OCI-M2 (cell line): ENCODE measurements around the gene IMMP2L.
"Not testable (repeated sequence)": the region's sequence is repeated elsewhere in the genome, so short reads cannot be mapped to it uniquely, and the experiment has no call there.

Experiments used
- DNase-seq: peaks from one replicate; lab custom pipeline; 2025; ENCODE audit not compliant: unreplicated experiment; lab: John Stamatoyannopoulos, UW

IMMP2L gene

GRCh38 chr7:110718503-110719205 lies 843.6 kb downstream of the IMMP2L start:
- no peak for DNase-seq

GRCh38 chr7:110704225-110704624 lies 858.1 kb downstream of the IMMP2L start:
- DNase-seq = no peak

- DNase-seq = no peak
Measured at GRCh38 chr7:110698576-110698975, 863.7 kb downstream of the IMMP2L start.

GRCh38 chr7:110693344-110693743 lies 868.9 kb downstream of the IMMP2L start:
- DNase-seq = no peak

- no peak for DNase-seq
Measured at GRCh38 chr7:110688908-110689307, 873.4 kb downstream of the IMMP2L start.

GRCh38 chr7:110685899-110686298 lies 876.4 kb downstream of the IMMP2L start:
- DNase-seq = no peak

GRCh38 chr7:110681941-110682340 lies 880.4 kb downstream of the IMMP2L start:
- DNase-seq = no peak

GRCh38 chr7:110677405-110677804 lies 884.9 kb downstream of the IMMP2L start:
- no peak for DNase-seq

- DNase-seq = no peak
Measured at GRCh38 chr7:110676785-110677184, 885.5 kb downstream of the IMMP2L start.

- no peak for DNase-seq
Measured at GRCh38 chr7:110675383-110676103, 886.7 kb downstream of the IMMP2L start.

GRCh38 chr7:110673148-110673547 lies 889.1 kb downstream of the IMMP2L start:
- no peak for DNase-seq

- DNase-seq = no peak
Measured at GRCh38 chr7:110669410-110669809, 892.9 kb downstream of the IMMP2L start.

GRCh38 chr7:110664803-110665202 lies 897.5 kb downstream of the IMMP2L start:
- no peak for DNase-seq

GRCh38 chr7:110660637-110661036 lies 901.7 kb downstream of the IMMP2L start:
- DNase-seq = not testable (repeated sequence)

GRCh38 chr7:110650328-110650727 lies 912.0 kb downstream of the IMMP2L start:
- no peak for DNase-seq

GRCh38 chr7:110647266-110647665 lies 915.0 kb downstream of the IMMP2L start:
- DNase-seq = no peak

GRCh38 chr7:110646804-110647203 lies 915.5 kb downstream of the IMMP2L start:
- DNase-seq = no peak

GRCh38 chr7:110645616-110646015 lies 916.7 kb downstream of the IMMP2L start:
- DNase-seq = no peak

GRCh38 chr7:110645060-110645459 lies 917.2 kb downstream of the IMMP2L start:
- no peak for DNase-seq

GRCh38 chr7:110637252-110637651 lies 925.0 kb downstream of the IMMP2L start:
- no peak for DNase-seq

GRCh38 chr7:110633313-110633712 lies 929.0 kb downstream of the IMMP2L start:
- no peak for DNase-seq

- no peak for DNase-seq
Measured at GRCh38 chr7:110626414-110626813, 935.9 kb downstream of the IMMP2L start.

GRCh38 chr7:110625294-110625693 lies 937.0 kb downstream of the IMMP2L start:
- no peak for DNase-seq
